Coronary artery (tissue), 2 donors: ENCODE measurements around the gene OR2AE1.
"Not testable (repeated sequence)": the region's sequence is repeated elsewhere in the genome, so short reads cannot be mapped to it uniquely, and the experiment has no call there.

Source experiments
- DNase-seq: peaks from one replicate; pipeline ENCODE4 v3.0.0-alpha.2; 2017; ENCODE audit warnings: low spot score
- H3K27ac ChIP-seq, 2 donors: fragments of 200-600 bp; sonication (generic); one replicate each; pipeline ENCODE4 v1.5.1; 2016 to 2019
- H3K4me3 ChIP-seq: fragments of 200-600 bp; sonication (generic); 2 replicates; pipeline ENCODE4 v1.5.1; 2016; ENCODE audit warnings: mild to moderate bottlenecking, moderate library complexity
- TF ChIP-seq, protein P1 (sequence below): fragments of 200-600 bp; sonication (generic); IDR thresholded peaks from one replicate; pipeline ENCODE4 v1.5.1; 2019; ENCODE audit warnings: antibody characterized with exemption

Gene OR2AE1

GRCh38 chr7:99901581-99901980, 24.7 kb upstream of the OR2AE1 start:
- TF ChIP-seq, protein P1, sequence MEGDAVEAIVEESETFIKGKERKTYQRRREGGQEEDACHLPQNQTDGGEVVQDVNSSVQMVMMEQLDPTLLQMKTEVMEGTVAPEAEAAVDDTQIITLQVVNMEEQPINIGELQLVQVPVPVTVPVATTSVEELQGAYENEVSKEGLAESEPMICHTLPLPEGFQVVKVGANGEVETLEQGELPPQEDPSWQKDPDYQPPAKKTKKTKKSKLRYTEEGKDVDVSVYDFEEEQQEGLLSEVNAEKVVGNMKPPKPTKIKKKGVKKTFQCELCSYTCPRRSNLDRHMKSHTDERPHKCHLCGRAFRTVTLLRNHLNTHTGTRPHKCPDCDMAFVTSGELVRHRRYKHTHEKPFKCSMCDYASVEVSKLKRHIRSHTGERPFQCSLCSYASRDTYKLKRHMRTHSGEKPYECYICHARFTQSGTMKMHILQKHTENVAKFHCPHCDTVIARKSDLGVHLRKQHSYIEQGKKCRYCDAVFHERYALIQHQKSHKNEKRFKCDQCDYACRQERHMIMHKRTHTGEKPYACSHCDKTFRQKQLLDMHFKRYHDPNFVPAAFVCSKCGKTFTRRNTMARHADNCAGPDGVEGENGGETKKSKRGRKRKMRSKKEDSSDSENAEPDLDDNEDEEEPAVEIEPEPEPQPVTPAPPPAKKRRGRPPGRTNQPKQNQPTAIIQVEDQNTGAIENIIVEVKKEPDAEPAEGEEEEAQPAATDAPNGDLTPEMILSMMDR, result no peak
- no peak overlapping the region for H3K4me3 ChIP-seq
- DNase-seq, result no peak
- H3K27ac ChIP-seq, result no peak overlapping the region

DNA sequence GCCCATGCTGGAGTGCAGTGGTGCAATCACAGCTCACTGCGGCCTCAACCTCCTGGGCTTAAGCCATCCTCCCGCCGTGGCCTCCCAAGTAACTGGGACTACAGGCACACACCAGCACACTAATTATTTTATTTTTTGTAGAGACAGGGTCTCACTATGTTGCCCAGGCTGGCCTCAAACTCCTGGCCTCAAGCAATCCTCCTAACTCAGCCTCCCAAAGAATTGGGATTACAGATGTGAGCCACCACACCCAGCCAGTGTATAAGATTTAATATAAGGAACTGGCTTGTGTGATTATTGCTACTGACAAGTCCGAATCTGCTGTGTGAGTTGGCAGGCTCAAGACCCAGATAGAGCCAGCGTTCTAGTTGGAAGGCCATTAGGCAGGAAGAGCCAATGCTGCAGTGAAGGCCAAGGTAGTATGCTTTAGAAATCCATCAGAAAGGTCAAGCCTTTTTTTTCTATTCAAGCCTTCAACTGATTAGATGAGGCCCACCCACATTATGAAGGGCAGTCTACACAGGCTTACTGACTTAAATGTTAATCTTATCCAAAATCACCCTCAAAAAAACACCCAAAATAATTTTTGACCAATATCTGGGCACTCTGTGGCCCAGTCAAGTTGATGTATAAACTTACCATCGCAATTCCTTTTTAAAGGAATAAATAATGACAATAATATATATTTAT, 23.1 kb upstream of the OR2AE1 start:
- no peak for DNase-seq
- no peak overlapping the region for H3K4me3 ChIP-seq
- no peak overlapping the region for H3K27ac ChIP-seq
- TF ChIP-seq, protein P1, result no peak

DNA sequence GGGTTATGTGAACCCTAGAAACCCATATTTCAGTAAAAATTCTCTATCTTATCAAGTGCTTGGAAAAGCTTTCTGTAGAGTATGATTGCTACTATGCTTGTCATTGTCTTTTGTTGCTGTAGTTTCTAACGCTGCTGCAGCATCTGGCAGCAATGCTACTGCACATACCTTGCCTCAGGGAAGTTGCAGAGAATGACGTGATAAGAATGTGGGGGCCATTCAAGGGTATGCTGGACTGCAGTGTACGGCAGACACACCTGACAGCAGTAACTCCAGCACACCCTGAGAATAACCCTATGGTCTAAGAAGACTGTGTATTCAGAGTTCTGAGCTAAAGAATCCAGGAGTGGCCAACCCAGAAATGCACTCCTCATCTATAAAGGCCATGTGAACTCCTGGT, 22.0 kb upstream of the OR2AE1 start:
- Histone ChIP-seq H3K27ac (no peak overlapping the region), H3K4me3 (no peak overlapping the region)
- no peak for DNase-seq
- TF ChIP-seq, protein P1, result no peak

GRCh38 chr7:99898023-99898357, 21.2 kb upstream of the OR2AE1 start:
- H3K4me3 ChIP-seq, result no peak overlapping the region
- TF ChIP-seq, protein P1, result no peak
- H3K27ac ChIP-seq, result no peak overlapping the region
- DNase-seq, result no peak

DNA sequence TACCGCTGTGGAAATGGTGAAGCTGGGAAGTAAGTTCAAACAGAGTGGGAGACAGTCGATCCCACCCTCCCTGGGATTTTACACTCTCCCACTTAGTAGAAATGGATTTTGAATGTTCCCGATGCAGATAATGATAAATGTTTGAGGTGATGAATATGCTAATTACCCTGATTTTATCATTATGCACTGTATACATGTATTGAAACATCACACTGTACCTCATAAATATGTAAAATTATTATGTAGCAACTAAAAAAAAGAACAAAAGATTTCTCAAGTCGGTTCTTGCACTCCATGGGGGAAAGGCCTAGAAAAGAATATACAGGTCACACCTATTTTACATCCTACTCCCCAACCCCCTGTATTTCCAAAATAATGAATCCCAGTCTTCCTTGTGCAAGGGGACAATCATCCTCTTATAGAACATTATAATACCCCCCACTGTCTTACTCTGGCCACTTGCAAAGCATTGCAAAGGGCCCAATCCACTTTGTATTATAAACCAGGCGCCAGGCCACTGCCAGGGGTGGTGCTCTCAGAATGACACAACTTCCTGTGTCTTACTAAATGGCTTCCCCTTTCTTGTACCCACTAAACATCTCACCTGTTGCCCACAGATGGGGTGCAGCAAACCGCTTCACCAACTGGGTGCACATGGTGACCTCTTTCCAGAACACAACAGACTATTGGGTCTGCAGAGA, 20.6 kb upstream of the OR2AE1 start:
- no peak for DNase-seq
- TF ChIP-seq, protein P1, result no peak
- Histone ChIP-seq H3K27ac (no peak overlapping the region), H3K4me3 (no peak overlapping the region)

DNA sequence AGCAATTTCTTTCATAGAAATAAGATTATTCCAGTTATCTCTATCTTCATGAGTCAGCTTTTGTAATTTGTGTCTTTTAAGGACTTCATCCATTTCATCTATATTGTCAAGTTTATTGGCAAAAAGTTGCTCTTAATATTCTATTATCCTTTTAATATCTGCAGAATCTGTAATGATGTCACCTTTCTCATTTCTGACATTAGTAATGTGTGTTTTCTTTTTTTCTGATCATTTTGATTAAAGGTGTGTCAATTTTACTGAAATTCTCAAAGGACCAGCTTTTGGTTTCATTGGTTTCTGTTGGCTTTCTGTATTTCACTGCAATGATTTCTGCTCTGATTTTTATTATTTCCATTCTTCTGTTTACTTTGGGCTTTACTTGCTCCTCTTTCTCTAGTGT, 17.9 kb upstream of the OR2AE1 start:
- DNase-seq, result no peak
- Histone ChIP-seq H3K27ac (no peak overlapping the region), H3K4me3 (no peak overlapping the region)
- TF ChIP-seq, protein P1, result no peak

DNA sequence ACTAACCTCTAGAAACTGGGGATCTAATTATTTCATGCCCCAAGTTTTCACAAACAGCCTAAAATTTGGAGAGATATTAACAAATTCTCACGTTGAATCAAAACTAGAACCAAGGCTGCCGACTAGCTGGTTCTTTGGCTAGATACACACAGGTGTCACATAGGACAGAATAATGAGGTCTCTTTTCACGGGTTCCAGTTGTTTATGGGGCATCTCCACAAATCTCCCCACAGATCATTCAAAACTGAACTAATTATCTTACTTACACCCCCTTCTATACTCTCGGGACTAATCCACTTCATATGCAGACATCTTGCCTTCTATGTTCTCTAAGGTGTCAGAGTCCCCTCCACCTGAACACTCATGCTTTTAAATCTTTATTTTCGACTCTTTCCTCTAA, 16.4 kb upstream of the OR2AE1 start:
- no peak overlapping the region for H3K4me3 ChIP-seq
- H3K27ac ChIP-seq, result no peak overlapping the region
- TF ChIP-seq, protein P1, result no peak
- DNase-seq, result no peak

- not testable (repeated sequence) for H3K27ac ChIP-seq, DNase-seq, H3K4me3 ChIP-seq
Observed at GRCh38 chr7:99890348-99890747, 13.5 kb upstream of the OR2AE1 start.

- H3K4me3 ChIP-seq, DNase-seq, H3K27ac ChIP-seq: not testable (repeated sequence)
Observed at GRCh38 chr7:99888366-99888765, 11.5 kb upstream of the OR2AE1 start.
